ENCODE results near the gene HIVEP3.

- TF ChIP-seq, protein P1, sequence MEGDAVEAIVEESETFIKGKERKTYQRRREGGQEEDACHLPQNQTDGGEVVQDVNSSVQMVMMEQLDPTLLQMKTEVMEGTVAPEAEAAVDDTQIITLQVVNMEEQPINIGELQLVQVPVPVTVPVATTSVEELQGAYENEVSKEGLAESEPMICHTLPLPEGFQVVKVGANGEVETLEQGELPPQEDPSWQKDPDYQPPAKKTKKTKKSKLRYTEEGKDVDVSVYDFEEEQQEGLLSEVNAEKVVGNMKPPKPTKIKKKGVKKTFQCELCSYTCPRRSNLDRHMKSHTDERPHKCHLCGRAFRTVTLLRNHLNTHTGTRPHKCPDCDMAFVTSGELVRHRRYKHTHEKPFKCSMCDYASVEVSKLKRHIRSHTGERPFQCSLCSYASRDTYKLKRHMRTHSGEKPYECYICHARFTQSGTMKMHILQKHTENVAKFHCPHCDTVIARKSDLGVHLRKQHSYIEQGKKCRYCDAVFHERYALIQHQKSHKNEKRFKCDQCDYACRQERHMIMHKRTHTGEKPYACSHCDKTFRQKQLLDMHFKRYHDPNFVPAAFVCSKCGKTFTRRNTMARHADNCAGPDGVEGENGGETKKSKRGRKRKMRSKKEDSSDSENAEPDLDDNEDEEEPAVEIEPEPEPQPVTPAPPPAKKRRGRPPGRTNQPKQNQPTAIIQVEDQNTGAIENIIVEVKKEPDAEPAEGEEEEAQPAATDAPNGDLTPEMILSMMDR (tag by site-specific recombination; IDR thresholded peaks at IDR 0.05), result no peak
- TF ChIP-seq ZNF670 (tag by site-specific recombination; IDR thresholded peaks at IDR 0.05; ENCODE audit: low read depth) (no peak), PBX3 (CRISPR knock-in tag; IDR thresholded peaks at IDR 0.05) (no peak)
These were observed 239.2 kb downstream of the HIVEP3 start for GRCh38 chr1:41679531-41679930.

Measured in HEK293 (cell line).